Ovary (tissue), 9 donors: ENCODE results near the gene THBD. TPM values are rescaled to one million over a fixed set of nuclear protein-coding genes. Genes with fewer than 3 reads are reported as not detected.

ENCODE experiments used
- DNase-seq, 5 donors: peaks; one replicate each; pipeline ENCODE4 v3.0.0-alpha.2; 2019 to 2020
- H3K27ac ChIP-seq, 2 donors: fragments of 200-600 bp; one replicate each; pipeline versions ENCODE4 v1.5.1 to v1.8.0; 2019 to 2022
- H3K27me3 ChIP-seq: fragments of 200-600 bp; one replicate; pipeline ENCODE4 v1.8.0; 2022
- H3K36me3 ChIP-seq: fragments of 200-600 bp; sonication (generic); one replicate; pipeline ENCODE4 v1.5.1; 2019
- H3K4me1 ChIP-seq: one replicate; pipeline ENCODE4 v1.8.1; 2013; ENCODE audit warnings: mild to moderate bottlenecking, moderate library complexity; ENCODE audit not compliant: insufficient read depth
- H3K4me3 ChIP-seq: fragments of 200-600 bp; sonication (generic); one replicate; pipeline ENCODE4 v1.5.1; 2017
- H3K9me3 ChIP-seq, 2 donors: fragments of 200-600 bp in 1 of 2; sonication (generic) in 1 of 2; one replicate each; pipeline versions ENCODE4 v1.5.1 to v1.8.1; 2013 to 2019; ENCODE audit warnings: mild to moderate bottlenecking in 1 of 2, moderate library complexity in 1 of 2
- EP300 ChIP-seq: sonication (generic); formaldehyde crosslinking; IDR thresholded peaks from one replicate; pipeline ENCODE4 v1.6.1; 2017; ENCODE audit warnings: antibody characterized with exemption
- POLR2A ChIP-seq: fragments of 450-650 bp; IDR thresholded peaks from one replicate; pipeline ENCODE4 v1.6.1; 2017; ENCODE audit warnings: antibody characterized with exemption, mild to moderate bottlenecking, moderate library complexity
- WGBS, 3 donors: extraction: QIAGEN DNeasy Blood & Tissue Kit in 1 of 3; methylation state at CpG; one replicate each; pipeline versions ENCODE4 v1.1.5 to v1.1.7; 2013 to 2017; 5-methylcytosine and 5-hydroxymethylcytosine counted together
- intact Hi-C, 4 donors: fragments of 100-400 bp; cut with DNase I; formaldehyde crosslinking; loops; one replicate each; pipeline versions ENCODE4 v1.11.0 to v1.15.1; 2022 to 2023
- polyA plus RNA-seq, 2 donors: library from polyadenylated mRNA; stranded (reverse); fragments of 200-250 nt in 1 of 2; fragments of 350-450 nt in 1 of 2; fragmentation: Illumina TruSeq in 1 of 2; extraction: RNeasy Lipid Tissue Mini Kit (QIAGEN cat#74804) in 1 of 2; gene quantifications; one replicate each; pipeline ENCODE4 v1.2.3, GENCODE V29; 2013 to 2014
- total RNA-seq, 7 donors: library from RNA; depleted of rRNA in 2 of 7; stranded (reverse); fragments of >200 nt in 2 of 7; fragmentation: NEBNext Ultra II Directional in 3 of 7; extraction: Animal tissue kit (Norgen Biotek cat#: 25700) in 3 of 7; gene quantifications; one replicate each; pipeline versions ENCODE4 v1.1.0 to v1.2.4, GENCODE V29; 2016 to 2023
- TF ChIP-seq, protein P1 (sequence below), 3 donors: fragments of 450-650 bp in 2 of 3; fragments of 200-600 bp in 1 of 3; IDR thresholded peaks; one replicate each; pipeline versions ENCODE4 v1.5.1 to v1.8.0; 2016 to 2022; ENCODE audit warnings: antibody characterized with exemption in 3 of 3, mild to moderate bottlenecking in 1 of 3
- donor health status: DM: no; HTN: no; CAD: no; lungs with moderate emphysema.
- donor health status: DM: no; HTN: no; CAD: no.
- donor health status: Bipolar disorder and iron deficiency.
- donor health status: DM: yes; HTN: yes; CAD: no.
- donor health status: DM: no; HTN: no; CAD: no.
- donor health status: DM: yes; HTN: yes; CAD: no.

The THBD gene
- total and polyA plus RNA-seq, 9 donors = 2.5 to 29.3 (median 9.7) TPM

DNA sequence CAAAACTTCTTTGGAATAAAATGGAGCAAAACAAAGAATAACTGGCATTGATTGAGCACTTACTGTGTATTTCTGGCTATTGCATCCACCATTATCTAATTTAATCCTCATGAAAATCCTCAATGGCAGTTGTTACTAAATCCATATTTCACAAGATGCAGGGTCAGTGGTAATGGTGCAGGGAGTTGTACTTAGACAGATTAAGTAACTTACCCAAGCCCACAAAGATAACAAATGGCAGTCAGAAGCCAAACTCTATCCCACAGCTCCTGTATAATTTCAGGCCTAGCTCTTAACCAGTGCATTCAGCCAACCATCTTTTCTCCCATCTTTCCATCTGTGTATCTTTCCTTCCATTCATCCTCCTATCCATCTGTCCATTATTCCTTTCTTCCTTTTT lies 43.7 kb downstream of the THBD start:
- TF ChIP-seq EP300 (no peak), POLR2A (no peak)
- TF ChIP-seq, protein P1, sequence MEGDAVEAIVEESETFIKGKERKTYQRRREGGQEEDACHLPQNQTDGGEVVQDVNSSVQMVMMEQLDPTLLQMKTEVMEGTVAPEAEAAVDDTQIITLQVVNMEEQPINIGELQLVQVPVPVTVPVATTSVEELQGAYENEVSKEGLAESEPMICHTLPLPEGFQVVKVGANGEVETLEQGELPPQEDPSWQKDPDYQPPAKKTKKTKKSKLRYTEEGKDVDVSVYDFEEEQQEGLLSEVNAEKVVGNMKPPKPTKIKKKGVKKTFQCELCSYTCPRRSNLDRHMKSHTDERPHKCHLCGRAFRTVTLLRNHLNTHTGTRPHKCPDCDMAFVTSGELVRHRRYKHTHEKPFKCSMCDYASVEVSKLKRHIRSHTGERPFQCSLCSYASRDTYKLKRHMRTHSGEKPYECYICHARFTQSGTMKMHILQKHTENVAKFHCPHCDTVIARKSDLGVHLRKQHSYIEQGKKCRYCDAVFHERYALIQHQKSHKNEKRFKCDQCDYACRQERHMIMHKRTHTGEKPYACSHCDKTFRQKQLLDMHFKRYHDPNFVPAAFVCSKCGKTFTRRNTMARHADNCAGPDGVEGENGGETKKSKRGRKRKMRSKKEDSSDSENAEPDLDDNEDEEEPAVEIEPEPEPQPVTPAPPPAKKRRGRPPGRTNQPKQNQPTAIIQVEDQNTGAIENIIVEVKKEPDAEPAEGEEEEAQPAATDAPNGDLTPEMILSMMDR (IDR thresholded peaks at IDR 0.05) = no peak
- intact Hi-C loops = no loop called here

DNA sequence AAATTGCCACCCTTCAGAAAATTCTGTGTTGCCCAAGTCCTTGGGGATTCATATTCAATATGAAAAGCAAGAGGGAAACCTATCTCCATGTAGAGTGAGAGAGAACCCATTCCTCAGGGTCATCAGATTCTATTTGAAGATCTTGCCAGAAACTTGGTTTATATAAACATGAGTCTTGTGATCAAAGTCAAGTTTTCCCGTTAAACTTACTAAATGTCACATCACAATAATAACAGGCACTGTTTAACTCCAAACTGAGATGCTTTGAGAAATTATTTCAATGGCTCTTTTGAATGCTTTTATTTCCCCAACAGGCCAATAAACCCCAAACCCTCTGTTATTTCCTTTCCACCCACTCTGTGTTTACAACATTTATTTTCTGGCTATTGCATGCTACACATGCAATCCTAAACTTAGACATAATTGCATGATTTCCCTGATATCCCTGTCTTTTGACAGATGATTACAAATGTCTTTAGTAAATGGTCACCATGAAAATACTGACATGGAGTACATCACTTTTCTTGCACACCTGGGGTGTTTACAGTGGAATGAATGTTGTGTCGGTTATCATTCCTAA lies 45.5 kb downstream of the THBD start:
- Histone ChIP-seq H3K4me3 (no peak overlapping the region), H3K36me3 (no peaks in the 10 kb centered on the region), H3K9me3 (no peaks in the 10 kb centered on the region), H3K27me3 (no peaks in the 10 kb centered on the region), H3K4me1 (no peaks in the 10 kb centered on the region), H3K27ac (no peak overlapping the region)
- no peak for TF ChIP-seq POLR2A
- TF ChIP-seq EP300 = no peak
- TF ChIP-seq, protein P1 (IDR thresholded peaks at IDR 0.05) = no peak
- WGBS, 3 donors = 65 to 77% (median 66%) methylated on average over 2 of the region's 2 CpGs
- intact Hi-C loops = no loop called here
- no peak for DNase-seq

More for the DNA sequence above, 43.7 kb downstream of the THBD start:
- no peak overlapping the region for H3K4me3 ChIP-seq
- H3K4me1 ChIP-seq = no peaks in the 10 kb centered on the region
- H3K27ac ChIP-seq = no peak overlapping the region
- no peaks in the 10 kb centered on the region for H3K27me3 ChIP-seq
- no peaks in the 10 kb centered on the region for H3K9me3 ChIP-seq
- H3K36me3 ChIP-seq = no peaks in the 10 kb centered on the region
- no peak for DNase-seq

DNA sequence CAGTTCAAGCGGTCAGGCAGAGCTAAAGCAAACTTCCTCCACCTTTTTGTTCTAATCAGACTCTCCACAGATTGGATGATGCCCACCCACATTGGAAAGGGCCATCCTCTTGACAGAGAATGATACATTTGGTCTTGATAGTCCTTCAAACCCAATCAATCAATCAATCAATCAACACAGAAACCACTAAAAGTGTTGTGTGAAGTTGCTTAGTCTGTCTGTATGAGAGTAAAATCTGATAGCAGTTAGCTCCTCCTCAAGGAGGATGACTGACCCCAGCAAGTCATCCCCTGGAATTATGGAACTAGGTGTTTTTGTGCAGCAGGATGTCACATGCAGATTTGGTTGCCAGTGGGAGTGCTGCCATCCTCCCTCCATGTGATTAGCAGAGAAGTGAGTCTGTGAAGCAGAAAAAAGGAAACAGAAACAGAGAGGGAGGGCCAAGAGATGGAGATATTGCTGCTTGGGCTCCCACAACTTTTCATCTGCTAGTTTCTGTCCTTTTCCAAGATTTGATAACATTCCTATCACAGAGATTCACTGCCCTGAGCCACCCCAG lies 46.3 kb downstream of the THBD start:
- intact Hi-C loops = no loop called here
- Histone ChIP-seq H3K4me1 (no peaks in the 10 kb centered on the region), H3K4me3 (no peak overlapping the region), H3K36me3 (no peaks in the 10 kb centered on the region), H3K27ac (no peak overlapping the region), H3K27me3 (no peaks in the 10 kb centered on the region), H3K9me3 (no peaks in the 10 kb centered on the region)
- 85 to 97% (median 90%) methylated on average over 1 of the region's 1 CpG for WGBS, 3 donors
- DNase-seq = no peak
- TF ChIP-seq, protein P1 (IDR thresholded peaks at IDR 0.05) = no peak
- TF ChIP-seq EP300 (no peak), POLR2A (no peak)

DNA sequence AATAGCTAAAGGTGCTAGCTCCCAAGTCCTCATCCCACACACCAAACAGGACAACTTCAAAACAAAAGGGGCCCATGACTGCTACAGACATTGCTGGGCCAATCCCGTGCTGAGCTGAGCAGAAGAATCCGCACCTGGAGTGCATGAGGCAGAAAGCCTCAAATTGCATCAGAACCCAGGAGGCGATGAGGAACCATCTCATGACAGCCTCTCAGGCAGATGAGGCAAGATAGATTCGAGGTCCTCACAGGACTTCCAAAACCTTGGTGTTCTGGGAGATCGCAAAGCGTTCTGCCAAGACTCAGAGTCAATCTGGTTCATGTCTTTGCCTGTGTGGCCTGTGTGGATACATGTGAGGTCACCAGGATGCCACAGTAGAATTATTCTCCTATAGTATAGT lies 47.2 kb downstream of the THBD start:
- H3K4me1 ChIP-seq = no peaks in the 10 kb centered on the region
- intact Hi-C loops = no loop called here
- H3K27ac ChIP-seq = no peak overlapping the region
- no peak for DNase-seq
- H3K4me3 ChIP-seq = no peak overlapping the region
- no peaks in the 10 kb centered on the region for H3K27me3 ChIP-seq
- WGBS, 3 donors = 94 to 97% (median 94%) methylated on average over 6 of the region's 6 CpGs
- no peak for TF ChIP-seq EP300
- no peaks in the 10 kb centered on the region for H3K36me3 ChIP-seq
- H3K9me3 ChIP-seq = no peaks in the 10 kb centered on the region

DNA sequence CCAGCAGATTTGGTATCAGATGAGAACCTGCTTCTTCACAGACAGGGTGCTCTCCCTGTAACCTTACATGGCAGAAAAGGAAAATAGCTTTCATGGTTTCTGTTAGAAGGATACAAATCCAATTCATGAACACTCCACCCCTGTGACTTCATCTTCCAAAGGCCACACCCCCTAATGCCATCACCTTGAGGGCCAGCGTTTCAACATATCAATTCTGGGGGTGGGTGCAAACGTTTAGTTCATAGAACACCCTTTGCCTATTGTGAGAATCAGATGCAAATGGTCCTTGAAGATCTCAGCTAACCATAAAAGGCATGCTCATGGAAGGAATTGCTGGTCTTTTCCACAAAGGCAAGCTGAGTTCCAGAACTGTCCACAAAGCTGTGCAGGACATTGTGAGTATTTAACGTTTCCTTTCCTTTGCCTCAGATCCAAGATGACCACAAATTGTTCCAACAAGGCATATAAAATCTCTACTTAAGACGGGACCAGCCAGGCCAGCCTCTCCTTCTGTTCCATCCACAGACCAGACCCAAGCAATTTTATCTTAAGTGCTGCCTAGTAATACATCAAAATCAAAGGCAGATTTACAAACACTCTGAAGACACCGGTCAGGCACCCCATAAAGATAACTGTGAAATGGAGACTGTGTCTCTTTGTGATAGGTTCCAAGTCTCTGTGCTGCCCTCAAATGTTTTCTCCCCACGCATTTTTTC lies 49.1 kb downstream of the THBD start:
- intact Hi-C loops = no loop called here
- TF ChIP-seq EP300 = no peak
- TF ChIP-seq POLR2A = no peak
- TF ChIP-seq, protein P1 (IDR thresholded peaks at IDR 0.05) = no peak
- Histone ChIP-seq H3K9me3 (no peaks in the 10 kb centered on the region), H3K27ac (no peak overlapping the region), H3K4me3 (no peak overlapping the region), H3K36me3 (no peaks in the 10 kb centered on the region), H3K4me1 (no peaks in the 10 kb centered on the region), H3K27me3 (no peaks in the 10 kb centered on the region)
- WGBS, 3 donors = 48 to 64% (median 64%) methylated on average over 6 of the region's 6 CpGs
- no peak for DNase-seq
